GM12878 (cell line): Measurements from ENCODE around the gene IQGAP2. TPM values are rescaled to one million over a fixed set of nuclear protein-coding genes. Genes with fewer than 3 reads are reported as not detected.

Source experiments
- ATAC-seq: fragments of 200-7000 bp; cut with Tn5 transposase; 3 replicates; pipeline ENCODE4 v1.9.1; 2020; ENCODE audit warnings: mild to moderate bottlenecking, moderate library complexity
- BruUV-seq: library from RNA; stranded (reverse); fragments of 400-500 nt; replicated peaks from 2 replicates; lab custom pipeline; 2021; lab: Mats Ljungman, UMichigan
- CTCF ChIA-PET: fragments of 300-600 bp; sonication (Branson Sonifier 250); formaldehyde crosslinking; extraction: SDS; loops from one replicate; lab custom pipeline; 2021; ENCODE audit warnings: inconsistent platforms; lab: Yijun Ruan, JAX
- POLR2A ChIA-PET: fragments of 350-600 bp; formaldehyde crosslinking; extraction: SDS; loops from one replicate; lab custom pipeline; 2021; ENCODE audit warnings: inconsistent platforms; lab: Charles Lee
- RAD21 ChIA-PET: fragments of 300-600 bp; sonication (Branson Sonifier 250); formaldehyde crosslinking; loops from one replicate; lab custom pipeline; 2023; ENCODE audit warnings: antibody characterized with exemption; ENCODE audit not compliant: unreplicated experiment; lab: Charles Lee
- SMC1A ChIA-PET: fragments of 300-600 bp; sonication (Branson Sonifier 250); formaldehyde crosslinking; loops from one replicate; lab custom pipeline; 2023; ENCODE audit not compliant: unreplicated experiment, uncharacterized antibody; lab: Charles Lee
- DNase-seq: peaks from one replicate; pipeline ENCODE4 v3.0.0-alpha.2; 2011; ENCODE audit warnings: low read depth, low spot score
- FAIRE-seq: peaks from 3 replicates; lab custom pipeline; 2011; peaks lifted over from hg19 to GRCh38; lab: Jason Lieb, UNC
- H2AFZ ChIP-seq: 2 replicates; pipeline ENCODE4 v1.6.0; 2011; ENCODE audit warnings: low read depth, low read length, control low read depth; ENCODE audit not compliant: control insufficient read depth
- H3K27ac ChIP-seq: 2 replicates; pipeline ENCODE4 v1.5.1; 2011; ENCODE audit warnings: control low read depth; ENCODE audit not compliant: control insufficient read depth, insufficient read depth
- H3K27me3 ChIP-seq, 2 experiments: replicated peaks in 1 of 2; 2 replicates each; pipeline versions ENCODE4 v1.6.0 to v1.6.1; 2011; ENCODE audit warnings: low read length in 1 of 2; ENCODE audit not compliant: control insufficient read depth in 2 of 2, insufficient read depth in 2 of 2
- H3K36me3 ChIP-seq, 2 experiments: 2 replicates each; pipeline ENCODE4 v1.5.1; 2011; ENCODE audit warnings: low read length in 1 of 2; ENCODE audit not compliant: control insufficient read depth in 2 of 2, insufficient read depth in 2 of 2
- H3K4me1 ChIP-seq: 2 replicates; pipeline ENCODE4 v1.6.1; 2011; ENCODE audit warnings: mild to moderate bottlenecking, low read length, moderate library complexity, mixed read lengths; ENCODE audit not compliant: control insufficient read depth, insufficient read depth
- H3K4me2 ChIP-seq: 2 replicates; pipeline ENCODE4 v1.6.0; 2011; ENCODE audit warnings: control low read depth; ENCODE audit not compliant: control insufficient read depth, insufficient read depth
- H3K4me3 ChIP-seq: fragments of 200-600 bp; sonication (generic); 2 replicates; pipeline ENCODE4 v1.5.1; 2016
- H3K79me2 ChIP-seq: 2 replicates; pipeline ENCODE4 v1.6.0; 2011; ENCODE audit warnings: low read length; ENCODE audit not compliant: control insufficient read depth, insufficient read depth
- H3K9ac ChIP-seq: 2 replicates; pipeline ENCODE4 v1.8.0; 2011; ENCODE audit warnings: low read length, control low read depth, mixed read lengths; ENCODE audit not compliant: control insufficient read depth, insufficient read depth
- H3K9me3 ChIP-seq: replicated peaks from 3 replicates; pipeline ENCODE4 v1.5.1; 2011; ENCODE audit warnings: mild to moderate bottlenecking, low read length; ENCODE audit not compliant: control insufficient read depth, insufficient read depth
- H4K20me1 ChIP-seq: 2 replicates; pipeline ENCODE4 v1.6.0; 2011; ENCODE audit not compliant: control insufficient read depth, insufficient read depth
- BACH1 ChIP-seq: fragments of 450-650 bp; IDR thresholded peaks from 2 replicates; pipeline ENCODE4 v1.6.1; 2017; ENCODE audit warnings: mild to moderate bottlenecking, borderline replicate concordance
- CBX3 ChIP-seq: fragments of 200-600 bp; sonication (generic); IDR thresholded peaks from 2 replicates; pipeline ENCODE4 v1.6.1; 2016; ENCODE audit warnings: low read depth, borderline replicate concordance
- FOS ChIP-seq: IDR thresholded peaks from 3 replicates; pipeline ENCODE4 v1.6.1; 2011; ENCODE audit warnings: borderline replicate concordance; ENCODE audit not compliant: insufficient read length; ENCODE audit errors: extremely low read depth
- HDAC2 ChIP-seq: fragments of 200-600 bp; sonication (generic); IDR thresholded peaks from 2 replicates; pipeline ENCODE4 v1.6.1; 2017
- HDAC6 ChIP-seq: fragments of 200-600 bp; sonication (generic); IDR thresholded peaks from one replicate; pipeline ENCODE4 v1.8.0; 2017; ENCODE audit warnings: antibody characterized with exemption; ENCODE audit not compliant: unreplicated experiment
- KAT2A ChIP-seq: conservative IDR thresholded peaks from 2 replicates; pipeline ENCODE4 v1.6.1; 2011; ENCODE audit warnings: low read depth, low read length; ENCODE audit not compliant: control insufficient read depth
- MYC ChIP-seq: IDR thresholded peaks from 2 replicates; pipeline ENCODE4 v1.6.1; 2011; ENCODE audit warnings: mild to moderate bottlenecking, low read length, moderate library complexity, inconsistent platforms; ENCODE audit not compliant: insufficient read depth, insufficient replicate concordance, insufficient read length, severe bottlenecking
- NBN ChIP-seq: fragments of 450-650 bp; IDR thresholded peaks from 2 replicates; pipeline ENCODE4 v1.6.1; 2016
- RBBP5 ChIP-seq: fragments of 200-600 bp; sonication (generic); conservative IDR thresholded peaks from 2 replicates; pipeline ENCODE4 v1.6.1; 2016
- SMAD1 ChIP-seq: fragments of 450-650 bp; IDR thresholded peaks from 2 replicates; pipeline ENCODE4 v1.6.1; 2018; ENCODE audit warnings: mild to moderate bottlenecking, low read depth; ENCODE audit not compliant: partially characterized antibody
- TCF7 ChIP-seq: IDR thresholded peaks from 2 replicates; pipeline ENCODE4 v1.6.1; 2014; ENCODE audit warnings: antibody characterized with exemption, borderline replicate concordance
- ZNF687 ChIP-seq: fragments of 450-650 bp; IDR thresholded peaks from 2 replicates; pipeline ENCODE4 v1.6.1; 2017; ENCODE audit warnings: mild to moderate bottlenecking, moderate library complexity
- WGBS: methylation state at CpG from one replicate; pipeline ENCODE4 v1.1.6; 2016; ENCODE audit warnings: low lambda C conversion rate; ENCODE audit not compliant: insufficient replicate concordance, insufficient coverage; ENCODE audit errors: missing lambda C conversion rate; 5-methylcytosine and 5-hydroxymethylcytosine counted together
- in situ Hi-C: fragments of 300-500 bp; cut with MboI; formaldehyde crosslinking; loops from 9 replicates; pipeline ENCODE4 v1.14.3; 2018; ENCODE audit warnings: mixed read lengths
- intact Hi-C: fragments of 100-400 bp; cut with micrococcal nuclease; formaldehyde crosslinking; loops from one replicate; pipeline ENCODE4 v1.14.2; 2022; ENCODE audit not compliant: unreplicated experiment
- polyA plus RNA-seq, 11 experiments: library from polyadenylated mRNA; depleted of rRNA in 4 of 11; unstranded in 6 of 11; stranded (reverse) in 5 of 11; fragments of >200 nt; fragmentation: Nextera tagmentation in 4 of 11; fragmentation: Illumina TruSeq in 1 of 11; extraction: Ambion mirVana in 4 of 11; extraction: Trizol in 1 of 11; gene quantifications; 1 replicate in 1 of 11; 2 replicates in 10 of 11; pipeline versions ENCODE4 v1.2.1 to v1.2.3, GENCODE V29; 2011 to 2016; ENCODE audit warnings: inconsistent platforms in 2 of 11, missing spikeins in 2 of 11, low read depth in 1 of 11
- total RNA-seq, 4 experiments: library from RNA; depleted of rRNA in 3 of 4; stranded (reverse); fragments of >200 nt in 3 of 4; fragmentation: Illumina TruSeq in 1 of 4; extraction: Trizol in 1 of 4; gene quantifications; 2 replicates each; pipeline versions ENCODE4 v1.2.1 to v1.2.3, GENCODE V29; 2013 to 2021
- TF ChIP-seq, protein P1 (sequence below): IDR thresholded peaks from 2 replicates; pipeline ENCODE4 v1.6.1; 2012; ENCODE audit warnings: low read depth, low read length, improper control_type of control experiment
- TF ChIP-seq, protein P2 (sequence below): IDR thresholded peaks from 2 replicates; pipeline ENCODE4 v1.6.1; 2012; ENCODE audit warnings: improper control_type of control experiment, low read depth, low read length; ENCODE audit not compliant: insufficient replicate concordance

Gene IQGAP2
- total and polyA plus RNA-seq, 10 of the 15 experiments (the other 5 are each of a cell fraction or from before 2014, with no cell fraction given), result 14.5 to 41.4 (median 21.8) TPM

GRCh38 chr5:76733049-76733417 is 329.9 kb downstream of the IQGAP2 start:
- peak; percentile 96 for DNase-seq
- Histone ChIP-seq H2AFZ (peak overlapping the region; percentile 31), H3K4me1 (peaks cover 29% of the 10 kb centered on the region), H3K9me3 (peaks cover 16% of the 10 kb centered on the region), H3K79me2 (no peaks in the 10 kb centered on the region), H3K4me3 (peak overlapping the region; percentile 50), H3K27ac (peak overlapping the region; percentile 61; the same call in 1 of the 2 replicates), H3K27me3 (no peaks in the 10 kb centered on the region), H3K9ac (no peak overlapping the region), H3K36me3 (no peaks in the 10 kb centered on the region), H4K20me1 (no peaks in the 10 kb centered on the region), H3K4me2 (peak overlapping the region; percentile 84)
- peak; percentile 86 for ATAC-seq
- ChIA-PET POLR2A (interaction anchor here (0.7 to 11.0 kb wide), 3 partner anchors 12 to 17 kb away, joined by 3 to 144 read pairs (median 4); partner anchors contain the start of gene F2R), RAD21 (interaction anchor here (0.8 to 12.3 kb wide), 6 partner anchors 11 to 381 kb away, joined by 3 to 254 read pairs (median 5); partner anchors contain the start of gene F2R), SMC1A (interaction anchor here (0.7 to 3.6 kb wide), 10 partner anchors 12 to 147 kb away, joined by 3 to 75 read pairs (median 4); no protein-coding TSS in a partner anchor), CTCF (interaction anchor here (0.7 to 12.4 kb wide), 4 partner anchors 10 to 150 kb away, joined by 3 to 153 read pairs (median 10); no protein-coding TSS in a partner anchor)
- in situ Hi-C loops (no loop called here), intact Hi-C loops (loop anchor here (1.0 to 10.0 kb wide), 3 partner anchors 12 to 328 kb away; partner anchors contain the start of genes F2R and IQGAP2)
- peak; percentile 80 for FAIRE-seq
- no TSS peak for BruUV-seq
- 26% methylated on average over 13 of the region's 13 CpGs for WGBS
- TF ChIP-seq, protein P1, sequence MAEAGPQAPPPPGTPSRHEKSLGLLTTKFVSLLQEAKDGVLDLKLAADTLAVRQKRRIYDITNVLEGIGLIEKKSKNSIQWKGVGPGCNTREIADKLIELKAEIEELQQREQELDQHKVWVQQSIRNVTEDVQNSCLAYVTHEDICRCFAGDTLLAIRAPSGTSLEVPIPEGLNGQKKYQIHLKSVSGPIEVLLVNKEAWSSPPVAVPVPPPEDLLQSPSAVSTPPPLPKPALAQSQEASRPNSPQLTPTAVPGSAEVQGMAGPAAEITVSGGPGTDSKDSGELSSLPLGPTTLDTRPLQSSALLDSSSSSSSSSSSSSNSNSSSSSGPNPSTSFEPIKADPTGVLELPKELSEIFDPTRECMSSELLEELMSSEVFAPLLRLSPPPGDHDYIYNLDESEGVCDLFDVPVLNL, result no peak
- TF ChIP-seq HDAC2 (no peak), FOS (no peak), MYC (no peak), TCF7 (no peak), HDAC6 (no peak), NBN (peak; percentile 99), BACH1 (peak; percentile 97; the same call in 1 of the 2 replicates), CBX3 (no peak), SMAD1 (peak; percentile 67), ZNF687 (peak; percentile 21), KAT2A (no peak), RBBP5 (no peak)
- TF ChIP-seq, protein P2, sequence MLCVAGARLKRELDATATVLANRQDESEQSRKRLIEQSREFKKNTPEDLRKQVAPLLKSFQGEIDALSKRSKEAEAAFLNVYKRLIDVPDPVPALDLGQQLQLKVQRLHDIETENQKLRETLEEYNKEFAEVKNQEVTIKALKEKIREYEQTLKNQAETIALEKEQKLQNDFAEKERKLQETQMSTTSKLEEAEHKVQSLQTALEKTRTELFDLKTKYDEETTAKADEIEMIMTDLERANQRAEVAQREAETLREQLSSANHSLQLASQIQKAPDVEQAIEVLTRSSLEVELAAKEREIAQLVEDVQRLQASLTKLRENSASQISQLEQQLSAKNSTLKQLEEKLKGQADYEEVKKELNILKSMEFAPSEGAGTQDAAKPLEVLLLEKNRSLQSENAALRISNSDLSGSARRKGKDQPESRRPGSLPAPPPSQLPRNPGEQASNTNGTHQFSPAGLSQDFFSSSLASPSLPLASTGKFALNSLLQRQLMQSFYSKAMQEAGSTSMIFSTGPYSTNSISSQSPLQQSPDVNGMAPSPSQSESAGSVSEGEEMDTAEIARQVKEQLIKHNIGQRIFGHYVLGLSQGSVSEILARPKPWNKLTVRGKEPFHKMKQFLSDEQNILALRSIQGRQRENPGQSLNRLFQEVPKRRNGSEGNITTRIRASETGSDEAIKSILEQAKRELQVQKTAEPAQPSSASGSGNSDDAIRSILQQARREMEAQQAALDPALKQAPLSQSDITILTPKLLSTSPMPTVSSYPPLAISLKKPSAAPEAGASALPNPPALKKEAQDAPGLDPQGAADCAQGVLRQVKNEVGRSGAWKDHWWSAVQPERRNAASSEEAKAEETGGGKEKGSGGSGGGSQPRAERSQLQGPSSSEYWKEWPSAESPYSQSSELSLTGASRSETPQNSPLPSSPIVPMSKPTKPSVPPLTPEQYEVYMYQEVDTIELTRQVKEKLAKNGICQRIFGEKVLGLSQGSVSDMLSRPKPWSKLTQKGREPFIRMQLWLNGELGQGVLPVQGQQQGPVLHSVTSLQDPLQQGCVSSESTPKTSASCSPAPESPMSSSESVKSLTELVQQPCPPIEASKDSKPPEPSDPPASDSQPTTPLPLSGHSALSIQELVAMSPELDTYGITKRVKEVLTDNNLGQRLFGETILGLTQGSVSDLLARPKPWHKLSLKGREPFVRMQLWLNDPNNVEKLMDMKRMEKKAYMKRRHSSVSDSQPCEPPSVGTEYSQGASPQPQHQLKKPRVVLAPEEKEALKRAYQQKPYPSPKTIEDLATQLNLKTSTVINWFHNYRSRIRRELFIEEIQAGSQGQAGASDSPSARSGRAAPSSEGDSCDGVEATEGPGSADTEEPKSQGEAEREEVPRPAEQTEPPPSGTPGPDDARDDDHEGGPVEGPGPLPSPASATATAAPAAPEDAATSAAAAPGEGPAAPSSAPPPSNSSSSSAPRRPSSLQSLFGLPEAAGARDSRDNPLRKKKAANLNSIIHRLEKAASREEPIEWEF, result no peak
